HG02943 (cell line): ENCODE data around the gene GDPD1.
"Not testable (repeated sequence)": the region's sequence is repeated elsewhere in the genome, so short reads cannot be mapped to it uniquely, and the experiment has no call there.

Source experiments
- ATAC-seq: cut with Tn5 transposase; IDR thresholded peaks from one replicate; pipeline ENCODE4 v1.9.1; 2021; ENCODE audit warnings: mild to moderate bottlenecking, low read depth, moderate library complexity; ENCODE audit not compliant: unreplicated experiment

Gene GDPD1

DNA sequence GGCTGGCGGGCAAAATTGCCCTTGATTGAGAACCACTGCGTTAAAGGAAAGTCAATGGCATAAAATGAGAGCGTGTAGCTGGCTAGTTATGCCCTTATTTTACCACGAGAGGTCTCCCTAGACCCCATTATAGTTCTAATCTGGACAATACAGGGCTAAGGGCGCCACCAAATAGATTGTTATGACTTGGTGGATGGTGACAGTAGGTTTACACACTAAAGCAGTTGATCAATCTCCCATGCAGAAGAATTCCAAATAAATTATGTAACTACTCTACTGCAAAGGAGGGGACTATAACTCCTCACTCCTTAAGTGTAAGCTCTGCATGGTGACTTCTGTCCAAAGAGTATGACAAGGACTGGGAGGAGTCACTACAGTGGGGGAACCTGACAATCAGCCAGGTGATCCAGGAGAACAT, 90.7 kb downstream of the GDPD1 start:
- no peak for ATAC-seq

DNA sequence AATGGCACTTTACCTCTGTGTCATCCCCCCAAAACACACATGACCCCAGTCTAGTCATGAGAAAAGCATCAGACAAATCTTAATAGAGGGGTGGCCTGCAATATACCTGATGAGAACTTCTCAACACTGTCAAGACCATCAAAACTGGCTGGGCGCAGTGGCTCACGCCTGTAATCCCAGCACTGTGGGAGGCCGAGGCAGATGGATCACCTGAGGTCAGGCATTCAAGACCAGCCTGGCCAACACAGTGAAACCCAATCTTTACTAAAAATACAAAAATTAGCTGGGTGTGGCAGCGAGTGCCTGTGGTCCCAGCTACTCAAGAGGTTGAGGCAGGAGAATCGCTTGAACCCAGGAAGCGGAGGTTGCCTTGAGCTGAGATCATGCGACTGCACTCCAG, 91.2 kb downstream of the GDPD1 start:
- not testable (repeated sequence) for ATAC-seq

DNA sequence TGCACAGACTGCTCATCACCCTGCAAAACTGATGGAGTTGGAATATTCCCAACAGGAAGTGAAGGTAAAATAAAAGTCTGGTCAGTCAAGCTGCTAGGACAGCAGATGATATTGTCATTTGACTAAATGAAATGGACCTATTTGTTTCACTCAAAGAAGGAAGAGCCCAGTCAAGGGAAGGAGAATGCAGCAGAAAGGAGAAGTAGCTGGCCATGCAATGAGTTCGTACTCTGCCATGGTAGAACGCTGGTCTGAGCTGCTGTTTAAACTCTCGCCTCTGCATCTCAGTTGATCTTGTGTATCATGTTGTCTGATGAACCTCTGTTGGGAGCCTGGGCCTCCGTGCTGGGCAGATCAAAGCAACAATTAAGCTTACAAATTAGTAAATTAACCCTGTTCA, 95.6 kb downstream of the GDPD1 start:
- no peak for ATAC-seq
